ENCODE results near the gene LINC00305. TPM values are rescaled to one million over a fixed set of nuclear protein-coding genes. Genes with fewer than 3 reads are reported as not detected.

LINC00305 gene
- total and polyA plus RNA-seq, 9 donors, result not detected

DNA sequence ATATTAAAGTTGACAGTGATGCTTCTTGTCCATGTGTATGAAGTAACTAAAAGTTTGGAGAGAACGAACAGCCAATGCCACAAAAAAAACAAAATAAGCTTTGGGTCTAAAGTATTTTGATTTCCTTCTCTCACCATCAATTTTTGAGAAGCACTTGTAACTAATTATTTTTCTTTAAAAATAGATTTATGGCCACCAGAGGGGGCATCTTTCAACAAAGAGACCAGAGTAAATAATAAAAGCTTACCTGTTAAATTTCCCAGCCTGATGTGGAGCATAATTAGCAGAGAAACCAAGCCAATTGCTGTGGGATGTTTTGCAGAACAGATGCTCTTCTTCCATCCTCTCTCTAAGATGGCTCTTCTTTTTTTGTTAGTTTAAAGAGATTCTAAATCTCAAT lies 29.0 kb downstream of the LINC00305 start:
- Histone ChIP-seq H3K27me3 (ENCODE audit: control insufficient read depth, insufficient read depth, low read length) (no peaks in the 10 kb centered on the region), H3K4me3 (ENCODE audit: low read length) (no peak overlapping the region), H3K9me3 (replicated peaks; ENCODE audit: control insufficient read depth, low read depth, low read length) (no peaks in the 10 kb centered on the region), H3K36me3 (ENCODE audit: control insufficient read depth, insufficient read depth, low read length) (no peaks in the 10 kb centered on the region), H3K4me1 (ENCODE audit: control insufficient read depth, insufficient read depth, low read length) (no peaks in the 10 kb centered on the region), H3K27ac (ENCODE audit: low read length) (no peak overlapping the region)
- WGBS (ENCODE audit: insufficient coverage), result no CpG with 5 or more reads among the region's 1 CpG
- DNase-seq, result no peak

- Histone ChIP-seq H3K4me1 (ENCODE audit: control insufficient read depth, insufficient read depth, low read length) (no peaks in the 10 kb centered on the region), H3K27ac (ENCODE audit: low read length) (no peak overlapping the region), H3K4me3 (ENCODE audit: low read length) (no peak overlapping the region), H3K36me3 (ENCODE audit: control insufficient read depth, insufficient read depth, low read length) (no peaks in the 10 kb centered on the region), H3K27me3 (ENCODE audit: control insufficient read depth, insufficient read depth, low read length) (no peaks in the 10 kb centered on the region), H3K9me3 (replicated peaks; ENCODE audit: control insufficient read depth, low read depth, low read length) (no peaks in the 10 kb centered on the region)
- no CpG with 5 or more reads among the region's 3 CpGs for WGBS (ENCODE audit: insufficient coverage)
- no peak for DNase-seq
Measured at GRCh38 chr18:64118406-64118805, 30.5 kb downstream of the LINC00305 start.

DNA sequence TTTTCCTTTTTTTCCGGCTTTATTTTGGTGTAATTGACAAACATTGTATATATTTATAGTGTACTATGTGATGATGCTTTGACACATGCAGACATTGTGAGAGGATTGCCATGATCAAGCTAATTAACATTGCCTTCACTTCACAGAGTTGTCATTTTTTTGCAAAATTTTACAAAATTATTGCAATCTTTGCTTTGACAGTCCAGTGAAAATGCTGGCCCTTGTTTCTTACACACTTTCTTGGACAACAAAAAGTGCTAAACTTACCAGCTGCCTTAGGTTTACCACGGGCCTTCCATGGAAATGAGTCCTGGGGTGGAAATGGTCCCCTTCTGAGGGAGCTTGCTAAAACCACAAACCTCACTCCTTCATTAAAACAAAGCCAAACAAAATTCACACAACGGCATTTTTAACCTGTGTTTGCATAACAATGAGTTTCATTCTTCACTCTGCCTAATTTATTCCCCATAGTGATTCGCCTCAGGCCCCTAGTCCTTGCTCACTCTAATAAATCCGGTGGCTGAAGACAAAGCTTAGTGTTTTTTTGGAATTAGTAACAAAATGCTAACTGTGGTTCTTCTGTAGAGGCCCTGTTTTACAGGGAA lies 32.2 kb downstream of the LINC00305 start:
- Histone ChIP-seq H3K27me3 (ENCODE audit: control insufficient read depth, insufficient read depth, low read length) (no peaks in the 10 kb centered on the region), H3K4me3 (ENCODE audit: low read length) (no peak overlapping the region), H3K36me3 (ENCODE audit: control insufficient read depth, insufficient read depth, low read length) (no peaks in the 10 kb centered on the region), H3K4me1 (ENCODE audit: control insufficient read depth, insufficient read depth, low read length) (no peaks in the 10 kb centered on the region), H3K27ac (ENCODE audit: low read length) (no peak overlapping the region), H3K9me3 (replicated peaks; ENCODE audit: control insufficient read depth, low read depth, low read length) (no peaks in the 10 kb centered on the region)
- 50% methylated on average over 1 of the region's 5 CpGs for WGBS (ENCODE audit: insufficient coverage)
- DNase-seq, result no peak

- no peak overlapping the region for H3K27ac ChIP-seq (ENCODE audit: low read length)
- no peaks in the 10 kb centered on the region for H3K9me3 ChIP-seq (replicated peaks; ENCODE audit: control insufficient read depth, low read depth, low read length)
- WGBS (ENCODE audit: insufficient coverage), result no CpG with 5 or more reads among the region's 3 CpGs
- H3K4me1 ChIP-seq (ENCODE audit: control insufficient read depth, insufficient read depth, low read length), result no peaks in the 10 kb centered on the region
- H3K4me3 ChIP-seq (ENCODE audit: low read length), result no peak overlapping the region
- no peaks in the 10 kb centered on the region for H3K27me3 ChIP-seq (ENCODE audit: control insufficient read depth, insufficient read depth, low read length)
- H3K36me3 ChIP-seq (ENCODE audit: control insufficient read depth, insufficient read depth, low read length), result no peaks in the 10 kb centered on the region
- DNase-seq, result no peak
Measured at GRCh38 chr18:64115881-64116280, 33.0 kb downstream of the LINC00305 start.

GRCh38 chr18:64111950-64112349 lies 36.9 kb downstream of the LINC00305 start:
- no peak for DNase-seq
- Histone ChIP-seq H3K9me3 (replicated peaks; ENCODE audit: control insufficient read depth, low read depth, low read length) (no peaks in the 10 kb centered on the region), H3K36me3 (ENCODE audit: control insufficient read depth, insufficient read depth, low read length) (no peaks in the 10 kb centered on the region), H3K4me3 (ENCODE audit: low read length) (no peak overlapping the region), H3K27me3 (ENCODE audit: control insufficient read depth, insufficient read depth, low read length) (no peaks in the 10 kb centered on the region), H3K4me1 (ENCODE audit: control insufficient read depth, insufficient read depth, low read length) (no peaks in the 10 kb centered on the region), H3K27ac (ENCODE audit: low read length) (no peak overlapping the region)
- no CpG with 5 or more reads among the region's 9 CpGs for WGBS (ENCODE audit: insufficient coverage)

- DNase-seq, result no peak
- Histone ChIP-seq H3K36me3 (ENCODE audit: control insufficient read depth, insufficient read depth, low read length) (no peaks in the 10 kb centered on the region), H3K4me3 (ENCODE audit: low read length) (no peak overlapping the region), H3K9me3 (replicated peaks; ENCODE audit: control insufficient read depth, low read depth, low read length) (no peaks in the 10 kb centered on the region), H3K27me3 (ENCODE audit: control insufficient read depth, insufficient read depth, low read length) (no peaks in the 10 kb centered on the region), H3K27ac (ENCODE audit: low read length) (no peak overlapping the region), H3K4me1 (ENCODE audit: control insufficient read depth, insufficient read depth, low read length) (no peaks in the 10 kb centered on the region)
- WGBS (ENCODE audit: insufficient coverage), result 16% methylated on average over 4 of the region's 7 CpGs
Measured at GRCh38 chr18:64110692-64111480, 38.0 kb downstream of the LINC00305 start.

- Histone ChIP-seq H3K4me3 (ENCODE audit: low read length) (no peak overlapping the region), H3K4me1 (ENCODE audit: control insufficient read depth, insufficient read depth, low read length) (no peaks in the 10 kb centered on the region), H3K9me3 (replicated peaks; ENCODE audit: control insufficient read depth, low read depth, low read length) (no peaks in the 10 kb centered on the region), H3K27ac (ENCODE audit: low read length) (no peak overlapping the region), H3K36me3 (ENCODE audit: control insufficient read depth, insufficient read depth, low read length) (no peaks in the 10 kb centered on the region), H3K27me3 (ENCODE audit: control insufficient read depth, insufficient read depth, low read length) (no peaks in the 10 kb centered on the region)
- no peak for DNase-seq
- WGBS (ENCODE audit: insufficient coverage), result no CpG with 5 or more reads among the region's 4 CpGs
Measured at GRCh38 chr18:64103986-64104385, 44.9 kb downstream of the LINC00305 start.

- Histone ChIP-seq H3K27me3 (ENCODE audit: control insufficient read depth, insufficient read depth, low read length) (no peaks in the 10 kb centered on the region), H3K9me3 (replicated peaks; ENCODE audit: control insufficient read depth, low read depth, low read length) (no peaks in the 10 kb centered on the region), H3K4me3 (ENCODE audit: low read length) (no peak overlapping the region), H3K36me3 (ENCODE audit: control insufficient read depth, insufficient read depth, low read length) (no peaks in the 10 kb centered on the region), H3K27ac (ENCODE audit: low read length) (no peak overlapping the region), H3K4me1 (ENCODE audit: control insufficient read depth, insufficient read depth, low read length) (no peaks in the 10 kb centered on the region)
- DNase-seq, result no peak
- WGBS (ENCODE audit: insufficient coverage), result 60% methylated on average over 2 of the region's 6 CpGs
Measured at GRCh38 chr18:64100116-64100922, 48.6 kb downstream of the LINC00305 start.

- WGBS (ENCODE audit: insufficient coverage), result 64% methylated on average over 1 of the region's 3 CpGs
Measured at GRCh38 chr18:64099244-64099643, 49.6 kb downstream of the LINC00305 start.

GRCh38 chr18:64097497-64097896 lies 51.4 kb downstream of the LINC00305 start:
- H3K27ac ChIP-seq (ENCODE audit: low read length), result no peak overlapping the region
- no peak overlapping the region for H3K4me3 ChIP-seq (ENCODE audit: low read length)
- H3K27me3 ChIP-seq (ENCODE audit: control insufficient read depth, insufficient read depth, low read length), result no peaks in the 10 kb centered on the region
- no peaks in the 10 kb centered on the region for H3K9me3 ChIP-seq (replicated peaks; ENCODE audit: control insufficient read depth, low read depth, low read length)
- WGBS (ENCODE audit: insufficient coverage), result no CpG with 5 or more reads among the region's 3 CpGs
- no peaks in the 10 kb centered on the region for H3K4me1 ChIP-seq (ENCODE audit: control insufficient read depth, insufficient read depth, low read length)
- H3K36me3 ChIP-seq (ENCODE audit: control insufficient read depth, insufficient read depth, low read length), result no peaks in the 10 kb centered on the region
- DNase-seq, result peak; percentile 19

More at GRCh38 chr18:64099244-64099643, 49.6 kb downstream of the LINC00305 start:
- Histone ChIP-seq H3K4me1 (ENCODE audit: control insufficient read depth, insufficient read depth, low read length) (no peaks in the 10 kb centered on the region), H3K27ac (ENCODE audit: low read length) (no peak overlapping the region), H3K27me3 (ENCODE audit: control insufficient read depth, insufficient read depth, low read length) (no peaks in the 10 kb centered on the region), H3K9me3 (replicated peaks; ENCODE audit: control insufficient read depth, low read depth, low read length) (no peaks in the 10 kb centered on the region), H3K4me3 (ENCODE audit: low read length) (no peak overlapping the region), H3K36me3 (ENCODE audit: control insufficient read depth, insufficient read depth, low read length) (no peaks in the 10 kb centered on the region)
- DNase-seq, result no peak

Data from muscle of leg (tissue), 11 donors.